Dendritic cell treated with granulocyte-macrophage colony-stimulating factor and Interleukin-4, amounts not matched to agents 40 ng/mL and 50 ng/mL, for 4 days (primary cell): ENCODE measurements around the gene DTX3.

Experiments
- H3K27ac Mint-ChIP-seq: one replicate; pipeline ENCODE4 v1.8.0; 2022; ENCODE audit warnings: mild to moderate bottlenecking, mixed read lengths
- H3K27me3 Mint-ChIP-seq: one replicate; pipeline ENCODE4 v1.8.0; 2022; ENCODE audit warnings: mild to moderate bottlenecking, mixed read lengths
- H3K36me3 Mint-ChIP-seq: one replicate; pipeline ENCODE4 v1.8.0; 2022; ENCODE audit warnings: low read depth, mixed read lengths
- H3K4me1 Mint-ChIP-seq: one replicate; pipeline ENCODE4 v1.8.0; 2022; ENCODE audit warnings: low read depth, mixed read lengths
- H3K4me3 Mint-ChIP-seq: one replicate; pipeline ENCODE4 v1.8.0; 2022; ENCODE audit warnings: mild to moderate bottlenecking, moderate library complexity, mixed read lengths
- H3K9me3 Mint-ChIP-seq: one replicate; pipeline ENCODE4 v1.8.0; 2022; ENCODE audit warnings: mixed read lengths
- intact Hi-C: fragments of 100-400 bp; cut with micrococcal nuclease; formaldehyde crosslinking; loops from one replicate; pipeline ENCODE4 v1.15.0; 2022

DTX3 gene

DNA sequence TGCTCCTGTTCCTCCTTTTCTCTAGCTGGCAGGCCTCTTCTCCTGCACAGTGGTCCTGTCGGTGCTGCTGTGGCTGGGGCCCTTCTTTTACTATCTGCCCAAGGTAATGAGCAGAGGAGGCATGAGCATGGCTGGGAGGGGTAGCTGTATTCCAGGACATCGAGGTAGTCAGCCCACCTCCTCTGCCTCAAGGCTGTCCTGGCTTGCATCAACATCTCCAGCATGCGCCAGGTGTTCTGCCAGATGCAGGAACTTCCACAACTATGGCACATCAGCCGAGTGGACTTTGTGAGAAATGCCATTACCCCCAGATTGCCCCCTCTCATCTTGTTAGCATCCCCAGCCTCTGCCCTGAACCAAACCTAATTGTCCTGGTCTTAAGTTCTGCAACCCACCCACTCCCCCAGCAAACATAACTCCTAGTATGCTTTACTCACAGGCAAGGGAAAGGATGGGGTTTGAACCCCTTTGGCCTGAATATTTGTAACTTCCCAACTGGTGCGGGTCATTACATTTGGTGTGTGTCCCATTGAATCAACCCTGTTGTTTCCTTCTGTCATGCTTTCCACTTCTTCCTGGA lies 19.3 kb downstream of the DTX3 start:
- H3K27me3 Mint-ChIP-seq = peaks cover 98% of the 10 kb centered on the region
- peaks cover 61% of the 10 kb centered on the region for H3K4me1 Mint-ChIP-seq
- H3K9me3 Mint-ChIP-seq = no peaks in the 10 kb centered on the region
- intact Hi-C loops = no loop called here
- H3K36me3 Mint-ChIP-seq = no peaks in the 10 kb centered on the region
- no peak overlapping the region for H3K27ac Mint-ChIP-seq
- no peak overlapping the region for H3K4me3 Mint-ChIP-seq

DNA sequence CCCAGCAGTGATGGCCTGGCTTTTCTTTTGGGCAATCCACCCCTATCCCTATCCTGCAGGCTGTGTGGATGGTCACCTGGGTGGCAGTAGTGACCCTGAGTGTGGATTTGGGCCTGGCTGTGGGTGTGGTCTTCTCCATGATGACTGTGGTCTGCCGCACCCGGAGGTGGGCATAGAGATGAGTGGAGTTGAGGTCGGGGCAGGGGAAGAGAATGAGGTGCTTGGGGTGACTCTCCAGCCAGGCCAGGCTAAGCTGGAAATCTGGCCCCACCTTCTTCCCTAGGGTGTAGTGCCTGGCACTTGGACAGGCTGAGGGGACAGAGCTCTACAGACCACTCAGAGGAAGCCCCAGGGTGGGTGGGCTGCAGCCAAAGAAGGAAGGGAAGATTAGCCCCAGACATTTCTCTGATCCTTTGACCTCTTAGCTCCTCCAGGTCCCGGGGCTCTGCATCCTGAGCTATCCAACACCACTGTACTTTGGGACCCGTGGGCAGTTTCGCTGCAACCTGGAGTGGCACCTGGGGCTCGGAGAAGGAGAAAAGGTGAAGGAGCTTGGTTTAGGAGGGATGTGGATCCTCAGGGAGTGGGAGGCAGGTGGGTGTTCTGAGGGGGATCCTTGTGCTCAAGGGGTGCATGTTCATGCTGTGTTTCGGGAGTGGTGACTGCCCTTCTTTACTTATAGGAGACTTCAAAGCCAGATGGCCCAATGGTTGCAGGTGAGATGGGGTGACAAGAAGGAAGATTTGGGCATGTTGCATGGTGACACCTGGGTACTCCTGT lies 20.0 kb downstream of the DTX3 start:
- H3K36me3 Mint-ChIP-seq = no peaks in the 10 kb centered on the region
- H3K4me3 Mint-ChIP-seq = no peak overlapping the region
- peaks cover 55% of the 10 kb centered on the region for H3K4me1 Mint-ChIP-seq
- no peak overlapping the region for H3K27ac Mint-ChIP-seq
- intact Hi-C loops = no loop called here
- H3K9me3 Mint-ChIP-seq = no peaks in the 10 kb centered on the region
- H3K27me3 Mint-ChIP-seq = peaks cover 98% of the 10 kb centered on the region

DNA sequence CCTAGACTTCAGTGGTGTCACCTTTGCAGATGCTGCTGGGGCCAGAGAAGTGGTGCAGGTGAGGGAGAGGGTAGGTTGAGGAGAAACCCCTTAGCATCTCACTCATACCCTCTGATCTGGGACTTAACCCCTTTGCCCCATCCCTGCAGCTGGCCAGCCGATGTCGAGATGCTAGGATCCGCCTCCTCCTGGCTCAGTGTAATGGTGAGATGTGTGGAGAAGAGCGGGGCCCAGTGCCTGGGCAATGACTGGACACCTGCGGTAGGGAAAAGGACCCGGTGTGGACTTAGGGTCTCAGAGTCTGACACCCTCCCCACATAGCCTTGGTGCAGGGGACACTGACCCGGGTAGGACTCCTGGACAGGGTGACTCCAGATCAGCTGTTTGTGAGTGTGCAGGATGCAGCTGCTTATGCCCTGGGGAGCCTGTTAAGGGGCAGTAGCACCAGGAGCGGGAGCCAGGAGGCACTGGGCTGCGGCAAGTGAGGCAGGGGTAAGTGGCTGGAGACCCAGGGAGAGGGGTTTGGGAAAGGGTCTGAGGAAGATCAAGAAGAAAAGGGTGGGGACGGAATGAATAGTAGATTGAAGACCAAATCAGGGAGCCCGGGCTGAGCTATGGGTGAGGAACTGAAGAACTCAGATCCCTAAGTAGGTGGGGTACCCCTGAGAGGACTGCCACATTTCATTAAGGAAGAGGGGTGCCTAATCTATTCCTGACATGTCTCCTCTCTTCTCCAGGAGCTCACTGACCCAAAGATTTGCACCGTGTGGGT lies 20.8 kb downstream of the DTX3 start:
- no peak overlapping the region for H3K27ac Mint-ChIP-seq
- no peak overlapping the region for H3K4me3 Mint-ChIP-seq
- H3K27me3 Mint-ChIP-seq = peaks cover 98% of the 10 kb centered on the region
- intact Hi-C loops = no loop called here
- H3K9me3 Mint-ChIP-seq = no peaks in the 10 kb centered on the region
- H3K36me3 Mint-ChIP-seq = no peaks in the 10 kb centered on the region
- H3K4me1 Mint-ChIP-seq = peaks cover 53% of the 10 kb centered on the region

DNA sequence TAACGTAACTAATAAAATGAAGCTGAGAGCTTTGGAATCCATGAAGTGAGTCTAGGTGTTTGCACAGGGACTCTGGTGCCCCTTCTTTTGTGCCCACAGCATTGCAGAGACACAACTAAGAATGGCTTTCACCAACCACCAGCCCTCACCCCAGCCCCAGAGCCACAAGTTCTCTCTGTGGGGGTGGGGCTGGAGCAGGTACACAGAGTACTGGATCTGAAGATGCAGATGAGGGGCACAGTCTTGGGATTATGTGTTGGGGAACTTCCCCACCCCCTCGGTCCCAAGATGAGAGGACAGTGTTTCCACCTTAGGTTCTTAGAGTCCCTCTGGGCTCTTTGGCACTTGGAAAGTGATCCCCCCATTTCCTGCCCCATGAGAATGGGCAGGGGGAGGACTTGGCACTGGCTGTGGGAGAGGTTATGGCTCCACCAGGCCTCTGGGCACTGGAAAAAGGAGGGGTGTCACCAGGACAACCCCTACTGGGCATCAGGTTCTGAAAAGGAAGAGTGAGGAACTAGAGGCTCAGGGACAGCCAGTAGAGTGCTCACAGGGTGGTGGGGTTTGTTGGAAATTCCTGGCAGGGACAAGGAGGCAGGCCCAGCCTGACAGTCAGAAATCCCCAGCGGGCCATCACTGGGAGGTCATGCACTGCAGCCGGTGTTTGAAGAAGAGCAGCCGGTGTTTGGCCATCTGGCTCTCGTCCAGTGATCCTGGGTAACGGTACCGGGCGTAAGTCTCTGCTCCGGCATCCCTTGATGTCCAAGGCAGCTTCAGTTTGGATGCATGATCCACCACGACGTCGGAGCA lies 21.7 kb downstream of the DTX3 start:
- Mint-ChIP-seq H3K4me1 (peaks cover 44% of the 10 kb centered on the region), H3K27me3 (peaks cover 98% of the 10 kb centered on the region), H3K27ac (no peak overlapping the region), H3K36me3 (no peaks in the 10 kb centered on the region), H3K4me3 (no peak overlapping the region), H3K9me3 (no peaks in the 10 kb centered on the region)
- intact Hi-C loops = no loop called here

DNA sequence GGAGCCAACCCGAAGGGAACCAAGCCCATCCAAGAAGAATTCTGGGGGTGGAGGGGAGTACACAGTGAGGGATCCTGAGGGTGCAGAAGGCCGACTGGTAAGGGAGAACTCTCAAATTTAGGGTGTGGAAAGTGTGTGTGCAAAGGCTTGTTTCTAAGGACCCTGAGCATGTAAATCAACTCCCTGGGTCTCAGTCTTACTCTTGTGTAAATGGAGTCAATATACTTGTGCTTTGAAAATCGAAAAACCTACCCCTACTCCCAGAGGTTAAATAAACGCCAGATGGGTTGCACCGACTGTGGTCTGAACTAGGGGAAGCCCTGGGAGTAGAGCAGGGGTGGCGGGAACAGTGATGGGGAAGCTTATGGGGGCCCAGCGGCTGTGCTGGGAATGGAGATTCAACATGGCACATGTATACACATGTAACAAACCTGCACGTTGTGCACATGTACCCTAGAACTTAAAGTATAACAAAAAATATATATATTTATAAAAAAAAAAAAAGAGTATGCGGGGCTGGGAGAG lies 22.4 kb downstream of the DTX3 start:
- intact Hi-C loops = no loop called here
- peaks cover 98% of the 10 kb centered on the region for H3K27me3 Mint-ChIP-seq
- H3K36me3 Mint-ChIP-seq = no peaks in the 10 kb centered on the region
- peaks cover 43% of the 10 kb centered on the region for H3K4me1 Mint-ChIP-seq
- no peak overlapping the region for H3K4me3 Mint-ChIP-seq
- H3K27ac Mint-ChIP-seq = no peak overlapping the region
- H3K9me3 Mint-ChIP-seq = no peaks in the 10 kb centered on the region

DNA sequence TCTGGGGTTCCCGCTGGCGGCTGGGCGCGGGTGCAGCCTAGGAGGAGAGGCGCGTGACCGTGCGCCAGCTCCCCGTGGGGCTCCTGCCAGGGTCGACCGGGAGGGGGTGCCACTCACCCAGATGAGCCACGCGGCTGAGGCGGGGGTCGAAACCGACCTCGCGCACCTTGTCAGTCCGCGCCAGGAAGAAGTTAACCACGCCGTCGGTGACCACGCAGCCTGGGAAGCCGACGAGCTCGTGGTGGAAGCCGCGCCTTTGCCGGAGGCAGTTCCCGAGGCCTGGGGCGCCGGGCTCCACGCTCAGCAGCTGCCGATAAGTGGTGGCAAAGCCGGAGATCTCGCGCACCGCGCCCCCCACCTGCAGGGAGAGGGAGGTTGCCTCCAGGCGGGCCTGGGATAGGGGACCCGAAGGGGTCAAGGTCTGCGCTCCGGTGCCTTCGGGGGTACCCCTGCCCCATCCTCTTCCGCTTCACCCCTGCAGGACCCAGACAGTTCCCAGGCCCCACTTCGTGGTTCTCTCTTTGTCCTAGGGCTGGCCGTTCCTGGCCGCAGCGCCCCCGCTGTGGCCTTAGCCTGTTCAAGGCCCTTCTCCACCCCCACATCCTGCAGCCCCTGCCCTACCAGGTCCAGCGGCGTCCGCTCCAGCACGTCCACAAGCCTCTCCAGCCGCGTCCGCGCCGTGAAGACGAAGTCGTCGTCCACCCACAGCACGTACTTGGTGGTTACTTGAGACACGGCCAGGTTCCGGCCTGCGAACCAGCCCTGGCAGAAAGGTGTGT lies 23.1 kb downstream of the DTX3 start:
- Mint-ChIP-seq H3K27me3 (peaks cover 97% of the 10 kb centered on the region), H3K4me1 (peaks cover 44% of the 10 kb centered on the region), H3K27ac (no peak overlapping the region), H3K4me3 (peak overlapping the region; percentile 46), H3K36me3 (no peaks in the 10 kb centered on the region), H3K9me3 (no peaks in the 10 kb centered on the region)
- intact Hi-C loops = no loop called here

DNA sequence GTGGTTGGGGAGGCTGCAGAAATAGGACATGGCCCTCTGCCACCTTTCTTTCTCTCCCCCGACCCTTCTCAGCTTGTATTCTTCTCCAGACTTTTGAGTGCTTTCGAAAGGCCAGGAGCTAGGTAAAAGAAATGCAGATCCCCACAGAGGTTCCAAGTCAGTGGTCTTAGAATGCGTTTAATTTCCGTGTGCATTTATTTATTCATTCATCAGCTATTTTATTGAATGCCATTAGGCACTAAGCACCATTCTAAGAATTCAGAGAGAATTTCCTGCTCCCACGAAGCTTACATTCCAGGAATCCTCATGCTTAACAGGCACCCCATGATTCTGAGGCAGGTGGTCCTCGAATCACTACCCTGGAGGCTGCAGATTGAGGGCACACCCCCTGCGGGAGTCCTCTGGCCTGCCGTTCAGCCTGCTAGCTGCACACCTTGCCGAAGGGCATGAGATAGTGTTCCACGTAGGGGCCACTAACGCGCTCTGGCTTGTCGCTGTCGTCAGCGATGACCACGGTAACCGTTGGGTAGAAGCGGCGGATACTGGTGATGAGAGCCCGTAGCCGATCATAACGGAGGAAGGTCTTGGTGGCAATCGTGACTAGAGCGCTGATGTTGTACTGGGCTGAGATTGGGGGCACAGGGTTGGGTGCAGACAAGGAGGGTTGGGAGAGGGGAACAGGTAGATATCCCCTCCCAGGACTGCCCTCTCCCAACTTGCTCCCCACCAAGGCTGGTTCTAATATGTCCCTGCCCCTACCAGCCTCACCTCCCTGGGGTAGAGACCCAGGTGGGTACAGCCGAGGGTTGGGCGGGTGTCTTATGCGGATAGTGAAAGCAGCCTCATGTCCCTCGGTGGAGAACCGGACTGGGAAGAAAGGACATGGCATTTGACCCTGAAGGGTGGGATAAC lies 23.9 kb downstream of the DTX3 start:
- intact Hi-C loops = no loop called here
- Mint-ChIP-seq H3K9me3 (no peaks in the 10 kb centered on the region), H3K36me3 (no peaks in the 10 kb centered on the region), H3K4me1 (peaks cover 41% of the 10 kb centered on the region), H3K4me3 (no peak overlapping the region), H3K27ac (no peak overlapping the region), H3K27me3 (peaks cover 98% of the 10 kb centered on the region)

DNA sequence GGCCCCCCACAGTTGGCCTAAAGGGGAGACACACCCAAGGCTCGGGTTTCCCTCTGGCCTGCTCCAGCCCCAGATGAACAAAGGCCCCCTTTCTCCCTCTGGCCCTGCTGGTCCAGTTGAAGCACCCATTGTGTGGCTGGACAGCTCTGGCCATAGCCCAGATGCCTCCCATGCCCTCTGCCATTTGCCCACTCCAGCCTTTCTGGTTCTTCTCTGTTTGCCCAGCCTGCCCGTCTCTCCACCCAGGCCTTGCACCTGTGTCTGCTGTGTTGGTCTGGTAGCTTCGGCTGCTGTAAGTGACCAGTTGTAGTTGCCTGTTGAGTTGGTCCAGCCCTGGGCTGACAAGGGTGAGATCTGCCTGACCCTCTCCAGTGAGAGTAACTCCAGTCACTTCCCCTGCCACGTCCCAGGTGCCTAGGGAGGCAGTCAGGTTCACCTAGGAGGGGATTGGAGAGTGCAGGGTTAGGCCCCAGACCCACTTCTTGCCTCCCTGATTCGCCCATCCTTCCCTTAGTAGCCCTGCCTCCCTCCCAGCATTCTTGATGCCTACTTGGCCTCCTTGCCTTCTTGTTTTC lies 25.4 kb downstream of the DTX3 start:
- H3K4me3 Mint-ChIP-seq = no peak overlapping the region
- peaks cover 32% of the 10 kb centered on the region for H3K4me1 Mint-ChIP-seq
- peaks cover 92% of the 10 kb centered on the region for H3K27me3 Mint-ChIP-seq
- H3K36me3 Mint-ChIP-seq = no peaks in the 10 kb centered on the region
- H3K9me3 Mint-ChIP-seq = no peaks in the 10 kb centered on the region
- H3K27ac Mint-ChIP-seq = no peak overlapping the region
- intact Hi-C loops = loop anchor here (5.0 kb wide), 1 partner anchor 62 kb away; the partner anchor contains the start of gene OS9

DNA sequence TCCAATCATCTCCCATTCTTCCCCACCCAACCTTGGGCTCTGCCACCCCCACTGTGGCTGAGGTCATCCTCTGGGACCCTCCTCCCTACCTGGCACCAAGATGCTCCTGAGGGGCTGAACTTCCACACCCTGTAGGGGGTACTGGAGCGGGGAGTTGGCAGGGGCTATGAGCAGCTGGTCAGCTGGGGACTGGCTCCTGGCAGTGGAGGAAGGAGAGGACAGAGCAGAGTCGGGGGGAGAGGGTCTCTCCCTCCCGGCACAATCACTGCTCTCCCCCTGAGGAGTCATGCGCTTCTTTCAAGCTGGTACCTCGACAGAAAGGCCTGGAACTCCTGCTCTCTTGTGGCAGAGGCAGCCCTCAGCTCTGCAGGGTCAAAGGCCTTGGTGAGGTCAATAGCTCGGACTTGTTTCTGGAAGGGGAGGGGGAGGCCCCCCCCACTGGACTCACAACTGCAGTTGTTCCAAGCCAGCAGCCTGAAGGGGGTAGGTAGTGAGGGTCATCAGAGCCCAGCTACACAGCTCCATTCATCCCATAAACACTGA lies 26.3 kb downstream of the DTX3 start:
- Mint-ChIP-seq H3K4me1 (peaks cover 32% of the 10 kb centered on the region), H3K27me3 (peaks cover 90% of the 10 kb centered on the region), H3K27ac (no peak overlapping the region), H3K4me3 (no peak overlapping the region), H3K36me3 (no peaks in the 10 kb centered on the region), H3K9me3 (no peaks in the 10 kb centered on the region)
- intact Hi-C loops = loop anchor here (5.0 kb wide), 1 partner anchor 61 kb away; the partner anchor contains the start of gene OS9

DNA sequence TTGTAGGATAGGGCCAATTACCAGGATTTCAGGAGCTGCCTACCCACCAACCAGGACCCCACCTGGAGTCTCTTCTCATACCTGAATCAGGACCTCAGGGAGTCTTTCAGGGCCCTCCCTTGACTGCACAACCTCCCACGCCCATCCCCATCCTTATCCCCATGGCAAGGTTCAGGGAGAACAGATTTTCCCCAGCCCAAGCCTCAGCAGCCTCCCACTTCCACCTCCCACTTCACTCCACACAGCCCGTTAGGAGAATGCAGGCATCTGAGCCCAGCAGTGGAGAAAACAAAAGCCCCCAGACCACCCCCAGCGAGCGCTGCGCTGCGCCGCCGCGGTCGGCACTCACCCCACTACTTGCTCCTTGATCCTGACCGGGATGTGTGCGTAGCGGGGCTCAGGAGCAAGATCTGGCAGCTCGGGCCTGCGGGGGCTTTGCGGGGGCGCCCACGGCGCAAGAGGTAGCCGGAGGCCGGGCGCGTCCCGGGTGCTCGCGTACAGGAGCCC lies 27.0 kb downstream of the DTX3 start:
- Mint-ChIP-seq H3K9me3 (no peaks in the 10 kb centered on the region), H3K27ac (no peak overlapping the region), H3K4me1 (peaks cover 32% of the 10 kb centered on the region), H3K4me3 (no peak overlapping the region), H3K36me3 (no peaks in the 10 kb centered on the region), H3K27me3 (peaks cover 83% of the 10 kb centered on the region)
- intact Hi-C loops = loop anchor here (5.0 kb wide), 1 partner anchor 61 kb away; the partner anchor contains the start of gene OS9

DNA sequence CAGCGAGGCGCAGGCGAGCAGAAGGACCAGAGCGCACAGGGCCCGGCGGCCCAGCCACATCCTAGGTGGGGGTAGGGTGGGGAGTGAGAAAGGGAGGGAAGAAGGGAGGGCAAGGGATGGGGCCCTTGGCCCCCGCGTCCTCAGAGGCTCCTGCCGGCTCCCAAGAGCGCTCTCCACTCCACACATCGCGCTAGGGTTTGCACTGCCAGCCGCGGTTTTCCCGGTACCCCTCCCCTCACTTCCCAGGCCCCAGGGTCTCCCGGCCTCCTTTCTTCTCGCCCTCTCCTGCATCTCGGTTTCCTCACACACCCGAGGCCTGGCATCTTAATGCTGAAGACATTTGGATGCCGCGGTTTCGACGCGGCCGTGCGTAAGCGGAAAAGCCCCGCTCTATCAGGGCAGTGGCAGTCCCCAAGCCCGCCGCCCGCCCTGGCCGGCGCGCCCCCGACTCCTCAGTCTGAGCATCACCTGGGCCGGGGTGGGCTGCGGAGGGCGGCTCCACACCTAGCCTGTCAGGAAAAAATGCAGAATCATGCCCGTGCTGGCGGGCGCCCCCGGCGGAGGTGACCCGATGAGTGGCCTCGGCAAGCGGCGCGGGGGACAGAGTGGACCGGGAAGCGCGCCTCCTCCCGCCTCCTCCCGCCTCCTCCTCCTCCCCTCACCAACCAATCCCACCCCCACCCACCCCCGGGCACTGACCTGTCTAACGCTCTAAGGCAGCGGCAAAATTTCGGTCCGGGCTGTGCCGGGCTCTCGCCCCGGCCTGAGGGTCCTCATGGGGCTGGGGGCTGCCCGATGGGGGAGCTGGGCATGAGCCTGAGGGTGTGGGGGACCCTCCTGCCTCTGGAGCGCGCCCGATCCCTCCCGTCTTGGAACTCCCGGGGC lies 27.7 kb downstream of the DTX3 start:
- intact Hi-C loops = loop anchor here (5.0 kb wide), 1 partner anchor 60 kb away; the partner anchor contains the start of gene OS9
- Mint-ChIP-seq H3K27ac (no peak overlapping the region), H3K4me1 (peaks cover 26% of the 10 kb centered on the region), H3K36me3 (no peaks in the 10 kb centered on the region), H3K4me3 (peak overlapping the region; percentile 68), H3K9me3 (no peaks in the 10 kb centered on the region), H3K27me3 (peaks cover 79% of the 10 kb centered on the region)
